ENCODE results near the gene NBPF15.
A peak's percentile ranks its signal among the peaks of the same experiment; 100 is the strongest.
"Not testable (repeated sequence)": the region's sequence is repeated elsewhere in the genome, so short reads cannot be mapped to it uniquely, and the experiment has no call there.

NBPF15 gene

DNA sequence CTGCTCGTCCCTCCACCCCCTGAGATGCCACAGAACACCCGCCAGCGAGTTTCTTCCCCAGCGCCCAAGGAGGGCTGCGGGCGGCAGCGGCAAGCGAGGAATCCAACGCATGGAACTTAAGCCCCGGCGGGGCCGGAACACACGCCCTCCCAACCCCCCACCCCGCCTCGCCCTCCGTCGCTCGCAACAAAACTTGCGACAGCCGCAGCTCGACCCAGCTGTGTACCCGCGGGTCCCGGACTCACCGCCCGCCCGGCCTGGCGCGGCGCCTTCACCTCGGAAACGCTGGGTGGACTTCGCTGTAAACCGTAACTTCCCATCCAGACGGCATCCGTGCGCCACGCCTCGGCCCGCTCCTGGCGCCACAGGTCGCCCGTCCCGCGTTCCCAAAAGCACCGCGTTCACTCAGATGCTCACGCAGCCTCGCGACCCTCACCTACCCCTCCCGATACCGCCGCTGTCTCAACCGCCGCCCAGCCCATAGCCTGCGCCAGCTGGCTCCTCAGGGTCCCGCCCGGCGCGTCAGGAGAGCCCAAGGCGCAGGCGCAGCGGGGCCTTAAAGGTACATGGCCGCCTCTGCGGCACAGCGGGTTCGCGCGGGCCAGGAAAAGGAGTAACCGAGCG lies at the start of gene NBPF15:
Gene NBPF15 (minus strand): TSS at position 534 of the 624 bp plus-strand sequence. CDS start 21,666 bp downstream, outside the sequence.
- peak; percentile 6 for DNase-seq (ENCODE audit: low read depth)
- peak within 1 kb of the TSS; percentile 55 for H3K4me3 ChIP-seq (ENCODE audit: low read depth, low read length)

- not testable (repeated sequence) for DNase-seq (ENCODE audit: low read depth); H3K4me3 ChIP-seq (ENCODE audit: low read depth, low read length)
Measured at GRCh38 chr1:144496429-144496828, 35.0 kb upstream of the NBPF15 start.

DNA sequence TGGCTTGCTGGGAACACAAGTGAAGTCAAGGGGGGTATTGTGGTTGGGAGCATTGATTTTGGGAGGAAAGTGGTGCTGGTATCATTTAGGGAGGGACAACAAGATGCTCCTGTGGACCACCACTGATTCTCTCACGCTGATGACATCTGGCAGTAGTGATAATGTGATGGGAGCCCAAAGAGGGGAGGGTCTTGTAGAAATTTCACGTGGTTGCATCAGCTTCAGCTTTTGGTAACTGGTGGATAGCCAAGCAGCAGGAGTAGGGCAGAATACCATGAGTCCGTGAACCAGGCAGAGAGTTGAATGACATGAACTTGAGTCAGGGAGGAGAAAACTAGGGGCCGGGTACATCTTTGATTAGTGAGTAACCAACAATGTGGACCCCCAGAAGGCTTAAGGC lies 32.7 kb upstream of the NBPF15 start:
- DNase-seq (ENCODE audit: low read depth); H3K4me3 ChIP-seq (ENCODE audit: low read depth, low read length): not testable (repeated sequence)

DNA sequence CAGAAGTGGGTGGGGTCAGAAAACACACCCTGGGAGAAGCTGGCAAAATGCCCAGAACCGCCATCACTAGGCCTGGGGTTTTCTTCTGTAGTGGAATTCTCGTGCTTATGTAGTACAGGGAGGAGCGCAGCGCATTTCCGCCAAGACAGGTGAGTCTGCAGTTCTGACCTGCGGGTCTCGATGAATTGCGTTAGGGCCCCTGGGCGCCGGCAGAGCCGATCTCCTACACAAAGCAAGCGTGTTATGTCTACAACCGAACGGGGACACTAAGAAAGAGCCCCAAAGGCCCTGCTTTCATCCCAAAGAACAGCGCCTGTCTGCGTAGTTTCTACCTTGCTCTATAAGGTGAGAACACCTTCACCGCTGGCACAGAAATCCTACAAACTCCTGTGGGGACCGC lies 28.9 kb upstream of the NBPF15 start:
- not testable (repeated sequence) for H3K4me3 ChIP-seq (ENCODE audit: low read depth, low read length); DNase-seq (ENCODE audit: low read depth)

GRCh38 chr1:144487002-144487401 lies 25.5 kb upstream of the NBPF15 start:
- not testable (repeated sequence) for H3K4me3 ChIP-seq (ENCODE audit: low read depth, low read length); DNase-seq (ENCODE audit: low read depth)

DNA sequence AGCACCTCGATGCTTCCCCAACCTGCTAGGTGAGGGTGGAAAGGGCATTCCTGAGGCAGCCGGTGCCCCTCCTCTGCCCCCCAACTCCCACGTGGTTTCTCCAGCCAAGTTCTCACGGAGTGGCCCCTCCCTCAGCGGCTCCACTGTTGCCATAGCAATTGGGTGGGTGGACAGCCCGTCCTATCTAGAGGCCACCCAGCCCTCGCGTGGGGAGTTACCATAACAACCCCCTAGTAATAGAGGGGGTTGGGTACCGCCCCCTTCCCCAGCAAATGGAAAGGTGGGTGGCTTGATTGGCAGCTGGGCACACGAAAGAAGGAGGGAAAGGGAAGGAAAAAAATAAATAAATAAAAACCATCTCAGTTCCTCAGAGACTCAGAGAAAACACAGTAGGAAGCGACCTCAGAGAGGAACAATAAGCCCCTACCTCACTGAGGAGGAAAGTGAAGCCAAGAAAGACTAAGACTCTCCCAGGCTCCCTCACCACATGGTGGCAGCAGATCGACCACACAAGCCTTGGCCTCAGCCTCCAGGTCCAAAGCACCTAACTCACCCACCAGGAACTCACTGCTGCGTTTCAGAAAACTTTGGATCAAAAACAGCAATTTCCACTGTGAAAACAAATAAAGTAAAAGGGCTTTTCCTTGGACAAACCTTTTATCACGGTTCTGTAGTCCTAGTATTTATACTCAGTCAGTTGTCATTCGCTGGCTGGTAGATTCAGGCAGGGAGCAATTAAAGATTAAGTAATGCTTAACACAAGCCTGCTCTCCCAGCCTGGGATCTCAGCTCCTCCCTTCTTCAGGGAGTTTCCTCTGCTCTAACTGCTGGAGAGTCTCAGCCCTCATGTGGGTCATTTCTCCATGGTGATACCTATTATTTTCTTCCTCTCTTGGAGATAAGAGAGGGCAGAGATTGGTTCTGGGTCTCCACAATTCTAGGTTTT lies 23.9 kb upstream of the NBPF15 start:
- not testable (repeated sequence) for H3K4me3 ChIP-seq (ENCODE audit: low read depth, low read length); DNase-seq (ENCODE audit: low read depth)

GRCh38 chr1:144473897-144474296 lies 12.4 kb upstream of the NBPF15 start:
- not testable (repeated sequence) for DNase-seq (ENCODE audit: low read depth); H3K4me3 ChIP-seq (ENCODE audit: low read depth, low read length)

DNA sequence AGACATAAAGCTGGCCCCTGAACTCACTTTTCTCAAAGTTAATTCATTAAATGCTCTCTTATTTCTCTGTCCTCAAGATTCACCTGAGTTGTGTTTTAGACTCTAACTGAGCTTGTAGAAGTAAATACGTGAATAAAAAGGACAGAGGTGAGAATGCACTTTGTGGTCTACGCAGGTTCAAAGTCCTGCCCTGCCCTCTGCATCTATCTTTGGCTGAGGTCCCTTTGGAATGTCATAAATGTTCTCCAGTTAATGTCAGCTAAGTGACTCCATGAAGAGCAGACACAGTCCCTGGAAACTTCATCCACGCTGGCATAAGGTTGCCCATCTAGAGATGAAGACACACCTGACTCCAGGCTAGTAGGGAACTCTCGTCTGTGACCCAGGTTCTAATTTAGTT lies 10.0 kb upstream of the NBPF15 start:
- not testable (repeated sequence) for H3K4me3 ChIP-seq (ENCODE audit: low read depth, low read length); DNase-seq (ENCODE audit: low read depth)

- not testable (repeated sequence) for DNase-seq (ENCODE audit: low read depth); H3K4me3 ChIP-seq (ENCODE audit: low read depth, low read length)
Measured at GRCh38 chr1:144461778-144462177, 309 bp upstream of the NBPF15 start.

- not testable (repeated sequence) for DNase-seq (ENCODE audit: low read depth)
- H3K4me3 ChIP-seq (ENCODE audit: low read depth, low read length) = peak overlapping the region; percentile 55
Measured at GRCh38 chr1:144460686-144461085, 783 bp downstream of the NBPF15 start.

DNA sequence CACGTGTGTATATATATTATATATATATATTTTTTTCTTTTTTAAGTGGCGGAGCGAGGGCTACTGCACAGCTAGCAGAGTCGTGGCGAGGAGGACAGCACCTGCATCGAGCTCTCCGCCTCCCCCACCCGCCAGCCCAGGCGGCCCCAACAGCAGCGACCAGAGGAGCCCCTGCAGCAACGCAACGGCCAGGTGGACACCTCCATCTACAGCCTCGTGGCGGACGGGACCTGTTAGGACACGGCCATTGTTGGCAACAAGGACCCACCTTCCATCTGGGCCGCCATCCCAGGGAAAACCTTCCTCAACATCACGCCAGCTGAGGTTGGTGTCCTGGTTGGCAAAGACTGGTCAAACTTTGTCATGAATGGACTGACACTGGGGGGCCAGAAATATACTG lies 19.1 kb downstream of the NBPF15 start:
- H3K4me3 ChIP-seq (ENCODE audit: low read depth, low read length); DNase-seq (ENCODE audit: low read depth): not testable (repeated sequence)

- DNase-seq (ENCODE audit: low read depth) = not testable (repeated sequence)
Measured at GRCh38 chr1:144439737-144440136, 21.7 kb downstream of the NBPF15 start.

GRCh38 chr1:144418891-144419694 lies 42.4 kb downstream of the NBPF15 start:
- not testable (repeated sequence) for DNase-seq (ENCODE audit: low read depth)
- peak overlapping the region; percentile 50 for H3K4me3 ChIP-seq (ENCODE audit: low read depth, low read length)

More at GRCh38 chr1:144439737-144440136, 21.7 kb downstream of the NBPF15 start:
- H3K4me3 ChIP-seq (ENCODE audit: low read depth, low read length) = not testable (repeated sequence)

- not testable (repeated sequence) for DNase-seq (ENCODE audit: low read depth)
- H3K4me3 ChIP-seq (ENCODE audit: low read depth, low read length) = peak overlapping the region; percentile 31
Measured at GRCh38 chr1:144413404-144414118, 47.9 kb downstream of the NBPF15 start.

GRCh38 chr1:144412491-144413403 lies 48.7 kb downstream of the NBPF15 start:
- peak overlapping the region; percentile 31 for H3K4me3 ChIP-seq (ENCODE audit: low read depth, low read length)
- peak; percentile 99 for DNase-seq (ENCODE audit: low read depth)

DNA sequence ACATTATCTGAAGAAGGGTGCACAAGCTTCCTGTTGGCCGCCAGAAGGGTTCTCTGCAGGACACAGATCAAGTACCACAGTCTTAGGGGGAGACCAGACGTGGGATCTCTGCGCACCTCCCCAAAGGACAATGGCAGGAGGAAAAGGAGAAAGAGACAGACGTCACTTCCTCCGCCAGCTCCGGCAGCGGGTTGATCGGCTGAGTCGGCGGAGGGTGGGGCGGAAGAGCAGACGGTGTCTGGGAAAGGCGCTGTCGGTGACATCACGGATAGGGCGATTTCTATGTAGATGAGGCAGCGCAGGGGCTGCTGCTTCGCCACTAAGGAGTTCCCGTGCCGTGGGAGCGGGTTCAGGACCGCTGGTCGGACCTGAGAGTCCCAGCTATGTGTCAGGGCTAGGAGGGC lies 49.4 kb downstream of the NBPF15 start:
- H3K4me3 ChIP-seq (ENCODE audit: low read depth, low read length) = peak overlapping the region; percentile 11
- peak; percentile 61 for DNase-seq (ENCODE audit: low read depth)

DNA sequence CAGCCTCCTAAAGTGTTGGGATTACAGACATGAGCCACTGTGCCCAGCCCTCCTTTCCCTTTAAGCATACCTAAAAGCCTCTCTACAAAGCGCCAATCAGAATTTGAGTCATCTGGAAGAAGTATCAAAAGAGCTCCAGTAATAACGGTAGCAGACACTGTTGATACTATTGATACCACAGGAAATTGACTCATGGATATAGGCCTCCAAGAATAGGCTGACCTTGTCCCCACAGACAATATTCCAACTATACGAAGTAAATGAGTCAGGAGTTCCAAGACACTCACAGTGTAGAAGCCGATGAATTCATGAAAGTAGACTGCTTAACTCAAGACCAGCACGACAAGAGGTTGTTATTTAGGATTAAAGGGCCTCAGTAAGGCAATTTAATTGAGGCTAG lies 58.7 kb downstream of the NBPF15 start:
- H3K4me3 ChIP-seq (ENCODE audit: low read depth, low read length); DNase-seq (ENCODE audit: low read depth): not testable (repeated sequence)

DNA sequence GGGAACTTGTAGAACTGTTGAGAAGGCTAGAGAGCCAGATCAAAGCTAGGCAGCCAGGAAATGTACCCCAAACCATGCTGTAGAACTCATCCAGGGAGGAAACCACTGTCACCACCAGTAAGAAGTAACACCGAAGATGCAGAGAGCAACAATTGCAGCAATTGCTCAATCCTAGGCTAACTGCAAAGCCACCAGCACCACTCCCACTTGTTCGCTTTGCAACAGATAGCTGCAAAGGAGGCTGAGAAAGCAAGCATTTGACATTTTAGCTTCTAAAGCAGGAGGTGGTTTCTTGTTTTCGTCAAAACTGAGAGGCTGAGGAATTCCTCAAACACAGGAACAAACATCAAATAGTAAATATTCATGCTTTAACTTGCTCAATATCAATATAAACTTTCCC lies 89.8 kb downstream of the NBPF15 start:
- not testable (repeated sequence) for H3K4me3 ChIP-seq (ENCODE audit: low read depth, low read length); DNase-seq (ENCODE audit: low read depth)
